ENCODE measurements around the gene SLFN14.
A peak's percentile ranks its signal among the peaks of the same experiment; 100 is the strongest.
"Not testable (repeated sequence)": the region's sequence is repeated elsewhere in the genome, so short reads cannot be mapped to it uniquely, and the experiment has no call there.

SLFN14 gene

DNA sequence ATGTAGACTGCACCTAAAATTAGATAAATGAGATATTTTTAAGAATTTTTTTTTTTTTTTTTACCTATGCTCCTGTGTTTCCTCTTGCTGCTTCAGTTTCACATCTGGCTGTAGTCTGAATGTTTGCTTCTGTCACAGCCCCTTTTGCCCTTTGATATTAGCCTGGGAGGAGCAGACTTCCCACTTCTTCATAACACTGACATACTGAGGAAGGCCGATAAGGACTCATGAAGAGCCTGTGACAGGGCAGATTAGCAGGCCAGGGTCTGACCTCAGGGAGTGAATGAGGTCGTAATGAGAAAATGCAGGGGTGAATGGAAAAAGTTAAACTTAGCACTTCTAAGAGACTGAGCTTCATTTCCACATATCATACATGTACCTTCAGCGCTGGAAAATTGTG, at the start of gene SLFN14:
TSS of gene SLFN14 (minus strand) at position 117 of the 400 bp plus-strand sequence. CDS start 2,757 bp downstream, outside the sequence.
- DNase-seq (ENCODE audit: low read depth): no peak

DNA sequence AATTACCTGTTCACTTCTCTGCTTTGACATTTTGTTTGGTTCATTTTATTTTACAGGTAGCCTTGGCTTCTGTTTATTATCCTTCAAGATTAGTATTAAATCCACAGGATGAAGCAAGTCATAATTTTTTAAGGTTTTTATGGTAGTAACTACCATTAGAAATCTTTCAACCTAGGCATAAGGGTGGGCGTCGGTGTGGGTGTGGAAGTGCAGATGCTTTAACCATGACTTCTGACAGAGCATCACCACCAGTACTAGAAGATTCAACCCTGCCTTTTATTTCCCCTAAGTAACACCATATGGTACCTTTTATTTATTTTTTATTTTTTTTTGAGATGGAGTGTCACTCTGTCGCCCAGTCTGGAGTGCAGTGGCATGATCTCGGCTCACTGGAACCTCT, 49.2 kb upstream of the SLFN14 start:
- no peak for DNase-seq (ENCODE audit: low read depth)

DNA sequence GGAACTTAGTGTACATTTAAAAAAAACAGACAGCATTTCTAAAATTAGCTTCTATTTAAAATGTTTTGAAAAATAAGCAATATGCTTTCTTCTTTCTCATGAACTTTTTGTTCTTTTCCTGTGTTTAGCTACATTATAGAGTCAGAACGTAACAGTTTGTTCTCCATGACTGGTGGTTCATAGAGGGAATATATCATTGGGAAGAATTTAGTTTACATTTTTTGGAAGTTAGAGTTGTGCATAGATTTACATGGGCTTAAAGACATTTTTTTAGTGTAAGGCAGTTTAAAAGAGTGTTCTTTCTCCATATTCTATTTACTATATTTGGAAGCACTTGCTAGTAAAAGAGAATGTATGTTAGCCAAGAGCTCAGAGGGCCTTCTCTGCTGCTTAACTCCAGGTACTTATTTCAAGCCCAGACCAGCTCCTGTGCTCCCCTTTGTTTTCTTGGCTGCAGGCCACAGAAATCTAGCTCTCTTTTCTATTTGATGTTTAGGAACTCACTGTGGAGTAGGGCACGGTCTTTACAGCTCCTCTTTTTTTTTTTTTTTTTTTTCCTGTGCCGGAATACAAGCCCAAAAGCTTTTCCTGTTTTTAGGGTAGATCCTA, 46.7 kb upstream of the SLFN14 start:
- no peak for DNase-seq (ENCODE audit: low read depth)

DNA sequence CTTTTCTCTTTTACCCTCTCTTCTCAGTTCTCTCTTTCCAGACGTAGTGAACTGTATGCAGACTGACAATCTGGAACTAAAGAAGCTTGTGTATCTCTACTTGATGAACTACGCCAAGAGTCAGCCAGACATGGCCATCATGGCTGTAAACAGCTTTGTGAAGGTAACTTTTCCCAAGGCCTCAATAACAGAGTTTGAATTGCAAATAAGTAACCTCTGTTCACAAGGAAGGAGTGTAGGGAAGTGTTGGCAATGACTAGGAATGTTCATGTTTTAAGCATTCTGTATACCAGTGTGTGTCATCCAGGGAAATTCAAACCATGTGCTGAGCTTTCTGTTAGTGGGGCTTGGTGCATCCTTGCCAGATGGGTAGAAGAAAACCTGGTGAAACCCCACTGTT, 45.1 kb upstream of the SLFN14 start:
- peak; percentile 29 for DNase-seq (ENCODE audit: low read depth)

DNA sequence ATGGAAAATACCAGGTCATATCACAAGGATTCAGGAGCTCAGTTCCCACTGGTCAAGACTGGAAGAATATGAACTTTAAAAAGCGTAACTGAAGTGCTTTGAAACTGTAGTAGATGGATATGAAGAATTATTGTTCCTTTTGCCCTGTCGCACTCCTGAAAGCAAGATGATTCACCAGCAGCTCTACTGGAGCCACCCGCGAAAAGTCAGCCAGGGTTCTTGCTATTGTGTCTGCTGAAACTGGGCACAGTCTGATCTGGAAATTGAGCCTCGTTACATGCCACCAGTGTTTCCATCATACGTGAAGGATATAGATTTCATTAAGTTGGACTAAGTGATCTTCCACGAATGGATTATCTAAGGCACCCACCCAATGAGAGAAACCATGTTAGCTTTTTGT, 43.1 kb upstream of the SLFN14 start:
- DNase-seq (ENCODE audit: low read depth): no peak

DNA sequence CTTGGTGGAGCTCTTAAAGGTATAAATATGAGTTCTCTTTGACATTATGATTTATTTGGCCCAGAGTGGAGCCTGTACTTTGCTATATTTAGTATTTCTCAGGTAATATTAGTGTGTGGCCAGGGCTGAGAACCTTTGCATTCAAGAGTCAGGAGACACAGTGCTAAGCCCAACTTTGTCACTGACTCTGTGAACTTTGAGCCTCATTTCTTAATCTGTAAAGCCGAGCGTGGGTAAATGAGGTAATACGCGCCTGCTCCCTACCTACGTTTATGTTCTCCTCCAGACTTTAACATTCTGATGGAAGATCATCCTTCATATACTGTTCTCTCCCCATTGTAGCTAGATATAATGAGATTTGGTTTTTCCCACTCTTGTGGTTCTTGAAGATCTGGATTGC, 37.0 kb upstream of the SLFN14 start:
- no peak for DNase-seq (ENCODE audit: low read depth)

DNA sequence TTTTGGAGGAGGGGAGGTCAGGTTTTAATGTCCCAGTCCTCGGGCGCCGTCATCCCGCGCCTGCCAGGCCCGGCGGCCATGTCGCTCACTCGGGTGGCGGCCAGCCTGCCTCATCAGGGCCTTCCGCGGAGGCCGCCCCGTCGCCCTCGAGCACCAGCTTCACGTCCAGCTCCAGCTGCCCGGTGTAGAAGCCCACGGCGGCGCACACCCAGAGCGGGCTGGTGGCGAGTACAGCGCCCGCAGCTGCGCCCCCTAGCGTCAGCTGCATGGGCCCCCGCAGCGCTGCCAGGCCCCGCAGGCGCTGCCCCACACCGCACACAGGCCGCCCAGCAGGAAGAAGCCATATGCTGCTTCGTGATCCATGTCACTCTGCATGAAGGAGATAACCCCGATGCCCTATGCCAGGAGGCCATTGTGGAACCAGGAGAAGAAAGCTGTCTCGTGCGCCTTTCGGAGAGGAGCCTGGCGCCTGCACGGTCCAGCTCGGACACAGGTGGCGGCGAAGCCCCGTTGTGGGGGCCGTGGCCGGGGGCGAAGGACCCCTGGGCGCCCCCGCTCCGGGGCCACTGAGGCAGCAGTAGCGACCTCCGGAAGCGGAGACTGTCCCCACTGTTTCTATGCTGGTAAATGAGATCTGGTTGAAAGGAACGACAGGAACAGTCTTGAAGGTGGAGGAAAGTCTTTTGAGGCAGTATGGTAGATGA, 36.1 kb upstream of the SLFN14 start:
- no peak for DNase-seq (ENCODE audit: low read depth)

DNA sequence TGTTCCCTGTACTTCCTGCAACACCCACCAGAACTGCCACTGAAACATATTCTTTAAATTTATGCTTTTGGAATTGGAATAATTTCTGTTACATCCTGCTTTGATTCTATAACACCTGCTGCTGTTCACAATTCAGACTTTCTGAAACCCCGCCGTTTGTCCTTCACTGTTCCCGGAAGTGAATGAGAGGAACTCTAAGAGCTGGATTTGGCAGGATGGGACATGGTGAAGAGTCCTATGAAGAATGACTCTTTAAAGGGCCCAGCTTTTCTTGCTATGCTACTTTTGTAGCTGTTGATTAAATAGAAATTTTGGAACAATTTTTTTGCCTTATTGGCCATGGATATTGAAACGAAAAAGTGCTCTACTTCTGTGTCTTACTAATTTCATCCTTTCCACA, 35.5 kb upstream of the SLFN14 start:
- DNase-seq (ENCODE audit: low read depth): no peak

DNA sequence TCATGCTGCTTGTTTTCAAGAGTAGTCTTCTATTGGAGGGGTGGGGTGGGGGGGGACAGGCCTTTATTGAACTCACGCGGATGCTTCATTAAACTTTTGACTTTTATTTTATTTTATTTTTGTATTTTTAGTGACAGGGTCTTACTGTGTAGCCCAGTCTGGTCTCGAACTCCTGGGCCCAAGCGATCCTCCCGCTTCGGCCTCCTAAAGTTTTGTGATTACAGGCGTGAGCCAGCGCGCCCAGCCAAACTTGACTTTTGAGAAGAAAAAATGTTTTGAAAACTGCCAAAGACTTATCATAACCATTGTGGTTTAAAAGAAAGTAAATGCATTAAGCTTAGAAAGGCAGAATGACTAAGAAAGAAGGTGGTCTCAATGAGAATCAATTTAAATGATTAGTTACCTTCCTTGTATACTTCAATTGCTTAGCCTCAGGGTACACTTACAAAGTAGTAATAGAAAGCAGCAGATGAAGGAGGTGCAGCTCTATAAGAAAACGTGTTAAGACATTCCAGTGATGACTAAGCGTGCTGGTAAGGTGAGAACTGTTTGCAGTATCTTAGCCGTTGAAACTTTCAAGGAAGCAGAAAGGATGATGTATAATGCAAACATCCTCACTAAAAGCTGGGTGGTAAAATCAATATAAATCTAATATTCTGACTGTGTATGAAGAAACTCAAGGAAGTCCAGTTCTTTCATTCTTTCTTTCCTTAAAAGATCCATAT, 27.7 kb upstream of the SLFN14 start:
- peak; percentile 91 for DNase-seq (ENCODE audit: low read depth)

DNA sequence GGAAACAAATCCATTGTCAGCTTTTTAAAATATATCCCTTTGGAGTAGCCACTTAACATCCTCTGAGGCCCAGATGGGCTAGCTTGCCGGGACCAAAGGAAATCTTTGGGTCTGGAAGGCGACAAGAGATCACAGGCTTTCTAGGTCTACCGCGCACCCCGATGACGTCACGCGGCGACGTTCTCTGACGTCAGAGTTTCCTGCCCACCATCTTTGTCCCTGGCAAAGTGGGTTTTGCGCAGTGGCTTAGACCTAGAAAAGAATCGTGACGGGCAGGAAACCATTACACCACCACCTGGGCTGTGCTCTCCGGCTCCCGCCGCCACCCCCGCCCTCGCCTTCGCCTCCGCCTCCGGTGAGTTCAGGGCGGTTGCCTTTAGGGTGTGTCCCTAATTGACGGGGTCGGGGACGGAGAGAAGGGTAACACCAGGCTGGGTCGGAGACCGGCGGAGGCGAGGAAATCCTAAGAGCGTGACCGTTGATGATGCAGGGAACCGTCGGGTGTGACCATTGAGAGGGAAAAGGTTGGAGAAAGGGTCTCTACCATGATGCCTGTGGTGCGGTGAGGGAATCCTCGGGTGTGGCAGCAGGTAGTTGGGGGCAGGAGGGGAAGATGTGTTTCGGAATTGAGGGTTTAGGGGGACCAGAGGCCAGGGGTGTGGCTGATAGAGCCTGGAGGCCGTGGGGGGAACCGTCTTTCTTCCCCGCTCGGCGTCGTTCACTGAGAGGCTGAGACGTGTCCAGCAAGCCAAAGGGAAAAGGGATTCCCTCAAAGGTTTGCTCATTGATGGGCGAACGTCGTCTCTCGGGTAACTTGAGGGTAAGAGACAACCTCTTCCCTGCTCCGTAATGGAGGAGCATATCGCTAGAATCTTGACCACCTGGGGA, 26.7 kb upstream of the SLFN14 start, which contains the start of gene AP2B1:
TSS of gene AP2B1 (plus strand) at position 249 of the 888 bp plus-strand sequence. CDS start 6,709 bp downstream, outside the sequence.
- DNase-seq (ENCODE audit: low read depth): peak; percentile 95

DNA sequence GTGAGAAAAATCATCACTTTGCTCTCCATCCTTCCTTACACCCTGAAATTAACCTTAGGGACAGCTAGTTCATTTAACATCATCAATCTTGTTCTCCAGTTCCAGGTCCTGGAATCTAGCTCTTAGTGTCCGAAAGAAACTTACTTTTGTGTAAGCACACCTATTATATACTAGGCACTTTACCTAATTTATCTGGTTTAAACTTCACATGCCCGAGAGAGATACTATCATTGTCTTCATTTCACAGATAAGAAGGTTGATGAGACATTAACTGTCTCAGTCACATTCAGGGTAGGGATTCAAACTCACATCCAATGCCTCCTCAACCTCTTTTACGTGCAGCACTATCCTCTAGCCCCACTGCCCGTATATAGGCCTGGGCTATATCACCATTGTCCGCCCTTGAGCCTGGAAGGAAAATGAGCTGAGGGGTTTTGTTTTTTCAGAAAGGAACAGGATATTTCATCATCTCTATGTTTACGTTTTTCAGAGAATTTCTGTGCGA, 26.0 kb upstream of the SLFN14 start:
- DNase-seq (ENCODE audit: low read depth): no peak

DNA sequence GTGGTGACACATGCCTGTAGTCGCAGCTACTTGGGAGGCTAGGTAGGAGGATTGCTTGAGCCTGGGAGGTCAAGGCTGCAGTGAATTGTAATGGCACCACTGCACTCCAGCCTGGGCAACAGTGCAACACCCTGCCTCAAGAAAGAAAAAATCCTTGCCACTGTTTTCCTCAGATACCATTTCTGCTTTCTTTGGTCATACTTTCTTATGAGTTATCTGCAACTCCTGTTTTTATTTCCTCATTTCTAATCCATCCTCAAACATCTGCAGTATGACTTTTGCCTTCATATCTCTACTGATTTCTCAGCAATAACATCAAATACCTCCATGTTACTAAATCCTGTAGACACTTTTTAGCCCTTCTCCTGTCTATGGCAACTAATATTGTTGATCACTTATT, 23.4 kb upstream of the SLFN14 start:
- no peak for DNase-seq (ENCODE audit: low read depth)

DNA sequence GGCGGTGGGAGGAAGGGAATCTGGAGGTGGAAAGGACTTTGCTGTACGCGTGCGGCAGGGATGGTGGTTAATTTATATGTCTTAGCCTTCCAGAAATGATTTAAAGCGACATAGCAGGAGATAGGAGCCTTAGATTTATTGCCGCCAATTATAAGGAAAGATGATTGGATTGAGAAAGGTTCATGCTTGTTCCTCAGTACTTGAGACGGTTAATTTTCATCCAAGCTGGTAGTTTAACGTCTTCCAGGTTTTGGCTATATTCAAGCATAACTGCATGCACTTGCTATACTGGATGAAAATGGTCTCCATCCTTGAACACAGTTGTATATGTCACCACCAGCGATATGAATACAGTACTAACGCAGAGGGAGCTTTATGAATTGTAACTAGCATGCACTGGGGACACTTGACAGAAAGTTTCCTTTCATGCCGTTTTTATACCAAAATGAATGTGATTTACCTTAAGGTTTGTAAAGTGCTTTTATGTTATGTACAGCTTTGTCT, 18.4 kb upstream of the SLFN14 start:
- DNase-seq (ENCODE audit: low read depth): no peak

DNA sequence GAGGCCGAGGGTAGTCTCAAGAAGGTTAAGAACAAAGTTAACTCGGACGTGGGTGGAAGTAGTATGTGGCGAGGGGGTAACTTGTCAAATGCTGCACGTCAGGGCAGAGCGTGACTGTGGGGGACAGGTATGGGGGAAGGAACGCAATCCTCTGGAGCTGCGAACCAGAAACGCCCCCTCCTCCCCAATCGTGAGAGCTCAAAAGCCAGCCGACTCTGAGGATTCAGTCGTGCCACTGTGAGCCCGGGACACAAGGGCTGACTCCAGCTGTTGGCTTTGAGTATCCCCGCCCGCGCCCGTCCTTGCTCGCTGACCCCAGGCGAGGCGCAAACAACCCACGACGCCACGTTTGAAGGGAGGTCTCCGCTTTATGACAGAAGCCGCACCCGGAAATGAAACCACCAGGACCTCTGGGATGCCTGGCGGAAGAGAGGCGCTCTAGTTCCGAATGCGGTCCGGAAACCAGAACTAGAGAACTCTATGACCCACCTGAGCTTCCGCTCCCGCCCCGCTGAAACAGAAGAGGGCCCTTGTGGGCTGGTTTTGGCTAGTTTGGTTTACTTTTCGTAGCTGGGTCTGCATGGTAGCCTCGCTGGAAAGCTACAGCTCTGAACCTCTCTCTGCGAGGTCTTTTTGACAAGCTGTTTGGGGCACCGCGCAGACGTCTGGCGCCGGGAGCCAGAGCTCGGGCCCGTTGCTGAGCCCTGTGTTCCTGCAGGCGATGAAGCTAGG, 17.7 kb upstream of the SLFN14 start, which contains the start of gene PEX12:
TSS of gene PEX12 (minus strand) at position 375 of the 732 bp plus-strand sequence. CDS start 550 bp downstream, outside the sequence.
- DNase-seq (ENCODE audit: low read depth): peak; percentile 74

DNA sequence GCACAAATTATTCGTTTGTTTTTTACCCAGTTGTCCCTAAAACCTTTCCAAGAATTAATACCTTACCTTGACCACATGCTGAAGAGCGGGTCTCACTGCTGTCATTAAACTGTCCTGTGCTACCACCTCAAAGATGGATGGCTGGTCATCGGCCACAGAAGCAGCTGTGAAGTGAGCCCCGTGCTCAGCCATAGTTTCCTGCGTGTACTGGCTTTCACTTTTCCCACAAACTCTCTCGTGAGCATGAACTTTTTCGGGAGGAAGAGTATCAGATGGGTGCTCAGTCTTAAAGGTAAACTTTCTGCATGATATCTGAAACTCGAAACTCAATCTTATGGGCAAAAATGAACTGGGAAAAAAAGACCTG, 17.2 kb upstream of the SLFN14 start:
- DNase-seq (ENCODE audit: low read depth): peak; percentile 47

DNA sequence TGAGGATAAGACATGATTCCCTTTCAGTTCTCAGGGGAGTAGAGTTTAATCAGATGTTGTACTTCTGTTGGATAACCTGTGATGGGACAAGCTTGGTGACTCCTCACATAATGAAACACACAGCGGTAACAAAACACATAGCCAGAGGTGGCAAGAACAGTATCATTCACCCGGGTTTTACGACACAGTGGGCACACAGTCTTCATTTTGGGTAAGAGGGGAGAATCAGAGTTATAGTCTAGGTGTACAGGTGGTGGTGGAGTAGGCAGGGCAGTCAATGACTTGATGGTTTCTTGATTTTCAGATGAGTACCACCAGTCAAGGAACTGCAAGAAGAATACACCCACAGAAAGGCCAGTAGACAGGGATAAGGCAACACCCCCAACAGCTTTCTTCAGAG, 15.1 kb upstream of the SLFN14 start:
- DNase-seq (ENCODE audit: low read depth): no peak

DNA sequence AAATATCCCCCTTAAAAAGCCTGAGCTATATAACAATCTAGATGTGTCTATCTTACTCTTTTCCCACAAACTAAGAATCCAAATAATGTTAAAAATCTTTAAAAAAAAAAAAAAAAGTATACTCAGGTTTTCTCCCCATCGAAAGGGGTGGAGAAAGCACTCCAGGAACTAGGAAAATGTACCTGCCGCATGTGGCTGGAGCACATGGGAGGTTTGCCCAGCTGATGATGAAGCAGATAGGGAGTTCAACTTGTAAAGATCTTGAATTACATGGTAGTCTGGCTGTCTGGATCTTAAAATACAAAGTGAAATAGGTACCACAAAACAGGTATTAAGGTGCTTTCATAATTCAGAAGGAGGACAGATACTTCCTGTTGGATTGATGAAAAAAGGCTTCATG, 8.8 kb upstream of the SLFN14 start:
- no peak for DNase-seq (ENCODE audit: low read depth)

DNA sequence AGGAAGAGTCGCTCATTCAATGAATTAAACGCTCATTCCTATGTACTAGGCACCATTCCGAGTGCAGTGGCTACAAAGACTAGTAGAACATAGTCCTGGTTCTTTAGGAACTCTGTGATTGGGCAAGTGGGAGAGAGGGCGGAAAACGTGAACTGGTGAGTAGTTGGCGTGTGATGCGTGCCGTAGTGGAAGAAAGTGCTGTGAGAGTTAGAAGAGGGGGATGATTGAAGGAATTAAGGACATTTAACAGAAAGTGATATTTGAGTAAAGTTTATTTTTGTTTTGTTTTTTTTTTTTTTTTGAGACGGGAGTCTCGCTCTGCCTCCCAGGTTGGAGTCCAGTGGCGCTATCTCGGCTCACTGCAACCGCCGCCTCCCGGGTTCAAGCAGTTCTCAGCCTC, 7.9 kb upstream of the SLFN14 start:
- peak; percentile 80 for DNase-seq (ENCODE audit: low read depth)

DNA sequence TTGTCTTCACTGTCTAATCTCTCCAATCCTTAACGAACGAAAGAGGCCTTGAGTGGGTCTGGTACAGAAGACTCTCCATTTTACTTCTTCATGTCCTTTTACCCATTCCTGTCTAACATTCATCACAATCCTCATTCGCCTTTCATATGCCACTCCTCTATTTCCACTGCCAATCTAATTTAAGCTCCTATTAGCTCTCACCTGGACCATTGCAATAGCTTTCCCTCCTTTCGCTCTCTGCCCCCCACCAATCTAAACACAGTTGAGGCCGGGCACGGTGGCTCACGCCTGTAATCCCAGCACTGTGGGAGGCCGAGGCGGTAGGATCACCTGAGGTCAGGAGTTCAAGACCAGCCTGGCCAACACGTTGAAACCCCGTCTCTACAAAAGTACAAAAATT, 6.3 kb upstream of the SLFN14 start:
- DNase-seq (ENCODE audit: low read depth): no peak

DNA sequence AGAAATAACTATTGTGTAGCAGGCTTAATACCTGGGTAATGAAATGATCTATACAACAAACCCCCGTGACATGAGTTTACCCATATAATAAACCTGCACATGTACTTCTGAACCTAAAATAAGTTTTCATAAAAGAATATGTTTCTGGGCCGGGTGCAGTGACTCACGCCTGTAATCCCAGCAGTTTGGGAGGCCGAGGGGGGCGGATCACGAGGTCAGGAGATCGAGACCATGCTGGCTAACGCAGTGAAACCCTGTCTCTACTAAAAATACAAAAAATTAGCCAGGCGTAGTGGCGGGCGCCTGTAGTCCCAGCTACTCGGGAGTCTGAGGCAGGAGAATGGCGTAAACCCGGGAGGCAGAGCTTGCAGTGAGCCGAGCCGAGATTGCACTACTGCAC, 2.6 kb upstream of the SLFN14 start:
- DNase-seq (ENCODE audit: low read depth): not testable (repeated sequence)
